HEK293 (cell line): Measurements from ENCODE around the gene C6orf89.

ENCODE experiments used
- CTCF ChIA-PET: fragments of 350-600 bp; formaldehyde crosslinking; extraction: SDS; loops from one replicate; lab custom pipeline; 2021; ENCODE audit warnings: antibody characterized with exemption; lab: Yijun Ruan, JAX
- POLR2A ChIA-PET: fragments of 300-600 bp; formaldehyde crosslinking; extraction: SDS; loops from one replicate; lab custom pipeline; 2020; ENCODE audit warnings: antibody characterized with exemption, inconsistent platforms; lab: Yijun Ruan, JAX
- H3K27ac ChIP-seq: fragments of 200-500 bp; sonication (Bioruptor generic); 2 replicates; pipeline ENCODE4 v1.5.1; 2014; ENCODE audit warnings: low read depth, low read length, control low read depth, inconsistent platforms; ENCODE audit errors: extremely low read depth
- H3K36me3 ChIP-seq, 2 experiments: fragments of 200-500 bp in 1 of 2; sonication (Bioruptor generic) in 1 of 2; 1 replicate in 1 of 2; 2 replicates in 1 of 2; pipeline ENCODE4 v1.5.1; 2014 to 2017; ENCODE audit warnings: inconsistent platforms in 2 of 2, low read length in 2 of 2; ENCODE audit not compliant: control insufficient read depth in 2 of 2, insufficient read depth in 1 of 2
- H3K4me1 ChIP-seq: fragments of 200-500 bp; sonication (Bioruptor generic); 2 replicates; pipeline ENCODE4 v1.5.1; 2014; ENCODE audit warnings: mild to moderate bottlenecking, low read length, inconsistent platforms; ENCODE audit not compliant: control insufficient read depth, insufficient read depth
- H3K4me3 ChIP-seq: 2 replicates; pipeline ENCODE4 v1.5.1; 2011; ENCODE audit warnings: low read depth, mild to moderate bottlenecking, control low read depth, low read length, moderate library complexity
- H3K9me3 ChIP-seq: fragments of 200-500 bp; sonication (Bioruptor generic); 2 replicates; pipeline ENCODE4 v1.5.1; 2014; ENCODE audit warnings: low read depth, low read length, inconsistent platforms; ENCODE audit not compliant: control insufficient read depth, insufficient read depth
- BCL11A ChIP-seq: fragments of 450-650 bp; formaldehyde crosslinking; IDR thresholded peaks from 2 replicates; pipeline ENCODE4 v1.5.1; 2016; ENCODE audit warnings: low read depth, missing biosample characterization, missing genetic modification characterization
- HOXA7 ChIP-seq: sonication (generic); formaldehyde crosslinking; IDR thresholded peaks from 2 replicates; pipeline ENCODE4 v1.8.1; 2022; ENCODE audit warnings: missing genetic modification reagents, borderline replicate concordance
- MEIS1 ChIP-seq: sonication (generic); formaldehyde crosslinking; IDR thresholded peaks from 2 replicates; pipeline ENCODE4 v1.8.1; 2022; ENCODE audit warnings: missing genetic modification reagents, mild to moderate bottlenecking, borderline replicate concordance
- ZNF121 ChIP-seq: fragments of 450-650 bp; formaldehyde crosslinking; IDR thresholded peaks from 2 replicates; pipeline ENCODE4 v1.5.1; 2016; ENCODE audit warnings: missing biosample characterization, missing genetic modification characterization
- ZNF16 ChIP-seq: fragments of 450-650 bp; formaldehyde crosslinking; IDR thresholded peaks from 2 replicates; pipeline ENCODE4 v1.5.1; 2016; ENCODE audit warnings: low read depth, missing biosample characterization, missing genetic modification characterization
- ZNF292 ChIP-seq: fragments of 450-650 bp; formaldehyde crosslinking; IDR thresholded peaks from 2 replicates; pipeline ENCODE4 v1.5.1; 2016; ENCODE audit warnings: low read depth, missing biosample characterization, missing genetic modification characterization, borderline replicate concordance
- ZNF529 ChIP-seq: fragments of 450-650 bp; formaldehyde crosslinking; IDR thresholded peaks from 2 replicates; pipeline ENCODE4 v1.5.1; 2017; ENCODE audit warnings: missing genetic modification characterization, missing biosample characterization; ENCODE audit not compliant: insufficient replicate concordance
- ZNF624 ChIP-seq: fragments of 450-650 bp; formaldehyde crosslinking; IDR thresholded peaks from 2 replicates; pipeline ENCODE4 v1.5.1; 2017; ENCODE audit warnings: missing biosample characterization, missing genetic modification characterization
- ZNF701 ChIP-seq: fragments of 450-650 bp; formaldehyde crosslinking; IDR thresholded peaks from 2 replicates; pipeline ENCODE4 v1.5.1; 2016; ENCODE audit warnings: missing biosample characterization, missing genetic modification characterization
- TF ChIP-seq, protein P1 (sequence below): fragments of 450-650 bp; formaldehyde crosslinking; IDR thresholded peaks from 2 replicates; pipeline ENCODE4 v1.5.1; 2016; ENCODE audit warnings: missing biosample characterization, missing genetic modification characterization
- TF ChIP-seq, protein P2 (sequence below): fragments of 450-650 bp; formaldehyde crosslinking; IDR thresholded peaks from 2 replicates; pipeline ENCODE4 v1.5.1; 2016; ENCODE audit warnings: missing biosample characterization, missing genetic modification characterization
- TF ChIP-seq, protein P3 (sequence below): fragments of 450-650 bp; formaldehyde crosslinking; IDR thresholded peaks from 2 replicates; pipeline ENCODE4 v1.5.0; 2017; ENCODE audit warnings: missing biosample characterization, missing genetic modification characterization, borderline replicate concordance
- TF ChIP-seq, protein P4 (sequence below): fragments of 450-650 bp; formaldehyde crosslinking; IDR thresholded peaks from 2 replicates; pipeline ENCODE4 v1.5.1; 2016; ENCODE audit warnings: missing biosample characterization, missing genetic modification characterization
- TF ChIP-seq, protein P5 (sequence below): fragments of 450-650 bp; formaldehyde crosslinking; IDR thresholded peaks from 2 replicates; pipeline ENCODE4 v1.5.1; 2017; ENCODE audit warnings: missing biosample characterization, missing genetic modification characterization

The C6orf89 gene

DNA sequence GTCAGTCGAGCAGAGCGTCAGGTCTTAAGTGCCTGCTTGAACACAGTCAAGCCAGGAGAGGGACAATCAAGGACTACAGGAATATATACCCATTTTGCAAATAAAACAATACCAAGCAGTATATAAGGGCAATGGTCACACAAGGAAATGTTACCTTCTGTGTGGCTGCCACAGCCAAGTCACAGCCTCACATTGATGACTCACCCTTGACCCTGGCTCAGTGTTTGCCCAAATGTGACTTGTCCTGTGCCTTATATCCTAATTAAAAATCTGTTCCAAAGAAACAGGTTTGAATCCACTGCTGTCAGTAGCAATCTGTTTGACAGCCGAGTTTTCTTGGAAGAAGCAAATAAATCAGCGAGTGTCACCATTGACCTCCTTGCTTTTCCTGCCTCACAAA is 34.3 kb downstream of the C6orf89 start:
- no peak overlapping the region for H3K27ac ChIP-seq
- no peaks in the 10 kb centered on the region for H3K4me1 ChIP-seq
- CTCF ChIA-PET, result no interaction called here

DNA sequence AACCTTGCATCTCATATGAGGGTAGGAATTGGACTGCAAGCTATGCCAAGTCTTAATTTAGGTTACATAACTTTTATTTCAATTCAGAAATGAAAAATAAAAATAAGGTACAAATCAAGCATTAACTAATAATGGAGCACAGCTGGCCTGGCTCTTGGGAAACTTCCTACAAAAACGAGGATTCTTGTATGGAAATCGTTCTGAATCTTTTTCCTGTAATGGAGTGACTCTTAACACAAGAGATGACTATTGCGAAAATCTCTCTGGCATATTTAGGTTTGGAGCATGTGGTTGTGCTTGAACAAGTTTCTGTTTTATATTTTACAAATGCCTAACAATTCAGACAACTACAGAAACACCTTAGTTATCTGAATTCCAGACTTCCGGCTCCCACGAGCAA is 34.8 kb downstream of the C6orf89 start:
- TF ChIP-seq ZNF121 (no peak), HOXA7 (CRISPR knock-in tag) (no peak)
- ChIA-PET POLR2A (no interaction called here), CTCF (no interaction called here)
- no peak overlapping the region for H3K27ac ChIP-seq
- H3K36me3 ChIP-seq, result peaks cover 0 to 86% of the 10 kb centered on the region in 2 experiments; a peak in 2 of 3 replicates
- H3K4me3 ChIP-seq, result no peak overlapping the region
- no peaks in the 10 kb centered on the region for H3K4me1 ChIP-seq
- no peaks in the 10 kb centered on the region for H3K9me3 ChIP-seq

More for the DNA sequence above, 34.3 kb downstream of the C6orf89 start:
- peaks cover 0 to 84% of the 10 kb centered on the region in 2 experiments; a peak in 2 of 3 replicates for H3K36me3 ChIP-seq
- TF ChIP-seq, protein P1, sequence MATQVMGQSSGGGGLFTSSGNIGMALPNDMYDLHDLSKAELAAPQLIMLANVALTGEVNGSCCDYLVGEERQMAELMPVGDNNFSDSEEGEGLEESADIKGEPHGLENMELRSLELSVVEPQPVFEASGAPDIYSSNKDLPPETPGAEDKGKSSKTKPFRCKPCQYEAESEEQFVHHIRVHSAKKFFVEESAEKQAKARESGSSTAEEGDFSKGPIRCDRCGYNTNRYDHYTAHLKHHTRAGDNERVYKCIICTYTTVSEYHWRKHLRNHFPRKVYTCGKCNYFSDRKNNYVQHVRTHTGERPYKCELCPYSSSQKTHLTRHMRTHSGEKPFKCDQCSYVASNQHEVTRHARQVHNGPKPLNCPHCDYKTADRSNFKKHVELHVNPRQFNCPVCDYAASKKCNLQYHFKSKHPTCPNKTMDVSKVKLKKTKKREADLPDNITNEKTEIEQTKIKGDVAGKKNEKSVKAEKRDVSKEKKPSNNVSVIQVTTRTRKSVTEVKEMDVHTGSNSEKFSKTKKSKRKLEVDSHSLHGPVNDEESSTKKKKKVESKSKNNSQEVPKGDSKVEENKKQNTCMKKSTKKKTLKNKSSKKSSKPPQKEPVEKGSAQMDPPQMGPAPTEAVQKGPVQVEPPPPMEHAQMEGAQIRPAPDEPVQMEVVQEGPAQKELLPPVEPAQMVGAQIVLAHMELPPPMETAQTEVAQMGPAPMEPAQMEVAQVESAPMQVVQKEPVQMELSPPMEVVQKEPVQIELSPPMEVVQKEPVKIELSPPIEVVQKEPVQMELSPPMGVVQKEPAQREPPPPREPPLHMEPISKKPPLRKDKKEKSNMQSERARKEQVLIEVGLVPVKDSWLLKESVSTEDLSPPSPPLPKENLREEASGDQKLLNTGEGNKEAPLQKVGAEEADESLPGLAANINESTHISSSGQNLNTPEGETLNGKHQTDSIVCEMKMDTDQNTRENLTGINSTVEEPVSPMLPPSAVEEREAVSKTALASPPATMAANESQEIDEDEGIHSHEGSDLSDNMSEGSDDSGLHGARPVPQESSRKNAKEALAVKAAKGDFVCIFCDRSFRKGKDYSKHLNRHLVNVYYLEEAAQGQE (tag by site-specific recombination), result no peak
- TF ChIP-seq ZNF529 (tag by site-specific recombination) (no peak), ZNF701 (tag by site-specific recombination) (no peak), ZNF16 (tag by site-specific recombination) (no peak), ZNF292 (tag by site-specific recombination) (no peak), MEIS1 (no peak), ZNF624 (no peak), BCL11A (tag by site-specific recombination) (no peak)
- TF ChIP-seq, protein P2, sequence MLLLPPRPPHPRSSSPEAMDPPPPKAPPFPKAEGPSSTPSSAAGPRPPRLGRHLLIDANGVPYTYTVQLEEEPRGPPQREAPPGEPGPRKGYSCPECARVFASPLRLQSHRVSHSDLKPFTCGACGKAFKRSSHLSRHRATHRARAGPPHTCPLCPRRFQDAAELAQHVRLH (tag by site-specific recombination), result no peak
- TF ChIP-seq, protein P3, sequence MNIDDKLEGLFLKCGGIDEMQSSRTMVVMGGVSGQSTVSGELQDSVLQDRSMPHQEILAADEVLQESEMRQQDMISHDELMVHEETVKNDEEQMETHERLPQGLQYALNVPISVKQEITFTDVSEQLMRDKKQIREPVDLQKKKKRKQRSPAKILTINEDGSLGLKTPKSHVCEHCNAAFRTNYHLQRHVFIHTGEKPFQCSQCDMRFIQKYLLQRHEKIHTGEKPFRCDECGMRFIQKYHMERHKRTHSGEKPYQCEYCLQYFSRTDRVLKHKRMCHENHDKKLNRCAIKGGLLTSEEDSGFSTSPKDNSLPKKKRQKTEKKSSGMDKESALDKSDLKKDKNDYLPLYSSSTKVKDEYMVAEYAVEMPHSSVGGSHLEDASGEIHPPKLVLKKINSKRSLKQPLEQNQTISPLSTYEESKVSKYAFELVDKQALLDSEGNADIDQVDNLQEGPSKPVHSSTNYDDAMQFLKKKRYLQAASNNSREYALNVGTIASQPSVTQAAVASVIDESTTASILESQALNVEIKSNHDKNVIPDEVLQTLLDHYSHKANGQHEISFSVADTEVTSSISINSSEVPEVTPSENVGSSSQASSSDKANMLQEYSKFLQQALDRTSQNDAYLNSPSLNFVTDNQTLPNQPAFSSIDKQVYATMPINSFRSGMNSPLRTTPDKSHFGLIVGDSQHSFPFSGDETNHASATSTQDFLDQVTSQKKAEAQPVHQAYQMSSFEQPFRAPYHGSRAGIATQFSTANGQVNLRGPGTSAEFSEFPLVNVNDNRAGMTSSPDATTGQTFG, result no peak
- TF ChIP-seq, all 188 proteins: peak for 0
- Histone ChIP-seq H3K4me3 (no peak overlapping the region), H3K9me3 (no peaks in the 10 kb centered on the region)
- POLR2A ChIA-PET, result no interaction called here

DNA sequence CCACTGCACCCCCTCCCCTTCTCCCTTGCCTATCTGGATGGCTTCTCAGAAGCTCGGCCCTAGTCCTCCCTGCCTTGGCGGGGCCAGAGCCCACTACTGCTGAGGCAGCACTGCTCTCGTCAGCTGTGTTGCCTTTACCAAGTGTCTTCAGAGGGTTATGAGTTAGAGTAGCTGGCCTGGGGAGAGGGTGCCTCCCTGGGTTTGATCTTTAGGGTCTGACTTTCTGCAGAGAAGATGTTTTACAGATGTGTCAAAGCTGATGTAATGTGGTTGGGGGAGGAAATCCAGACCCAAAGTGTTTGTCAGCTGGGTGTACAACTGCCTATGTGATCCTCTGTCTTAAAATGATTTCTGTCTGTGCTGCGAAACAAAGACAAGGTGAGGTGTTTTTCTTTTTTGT is 38.4 kb downstream of the C6orf89 start:
- Histone ChIP-seq H3K9me3 (no peaks in the 10 kb centered on the region), H3K4me1 (no peaks in the 10 kb centered on the region), H3K4me3 (no peak overlapping the region), H3K27ac (no peak overlapping the region), H3K36me3 (peaks cover 0 to 53% of the 10 kb centered on the region in 2 experiments; a peak in 1 of 3 replicates)
- CTCF ChIA-PET, result interaction anchor here (0.6 to 2.5 kb wide), 4 partner anchors 10 to 158 kb away, joined by 3 to 7 read pairs (median 4); no protein-coding TSS in a partner anchor
- POLR2A ChIA-PET, result interaction anchor here (0.6 kb wide), 1 partner anchor 61 kb away, joined by 4 read pairs; no protein-coding TSS in a partner anchor
- TF ChIP-seq, protein P4, sequence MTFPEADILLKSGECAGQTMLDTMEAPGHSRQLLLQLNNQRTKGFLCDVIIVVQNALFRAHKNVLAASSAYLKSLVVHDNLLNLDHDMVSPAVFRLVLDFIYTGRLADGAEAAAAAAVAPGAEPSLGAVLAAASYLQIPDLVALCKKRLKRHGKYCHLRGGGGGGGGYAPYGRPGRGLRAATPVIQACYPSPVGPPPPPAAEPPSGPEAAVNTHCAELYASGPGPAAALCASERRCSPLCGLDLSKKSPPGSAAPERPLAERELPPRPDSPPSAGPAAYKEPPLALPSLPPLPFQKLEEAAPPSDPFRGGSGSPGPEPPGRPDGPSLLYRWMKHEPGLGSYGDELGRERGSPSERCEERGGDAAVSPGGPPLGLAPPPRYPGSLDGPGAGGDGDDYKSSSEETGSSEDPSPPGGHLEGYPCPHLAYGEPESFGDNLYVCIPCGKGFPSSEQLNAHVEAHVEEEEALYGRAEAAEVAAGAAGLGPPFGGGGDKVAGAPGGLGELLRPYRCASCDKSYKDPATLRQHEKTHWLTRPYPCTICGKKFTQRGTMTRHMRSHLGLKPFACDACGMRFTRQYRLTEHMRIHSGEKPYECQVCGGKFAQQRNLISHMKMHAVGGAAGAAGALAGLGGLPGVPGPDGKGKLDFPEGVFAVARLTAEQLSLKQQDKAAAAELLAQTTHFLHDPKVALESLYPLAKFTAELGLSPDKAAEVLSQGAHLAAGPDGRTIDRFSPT (tag by site-specific recombination), result no peak
- TF ChIP-seq, protein P1 (tag by site-specific recombination), result no peak
- TF ChIP-seq, protein P5, sequence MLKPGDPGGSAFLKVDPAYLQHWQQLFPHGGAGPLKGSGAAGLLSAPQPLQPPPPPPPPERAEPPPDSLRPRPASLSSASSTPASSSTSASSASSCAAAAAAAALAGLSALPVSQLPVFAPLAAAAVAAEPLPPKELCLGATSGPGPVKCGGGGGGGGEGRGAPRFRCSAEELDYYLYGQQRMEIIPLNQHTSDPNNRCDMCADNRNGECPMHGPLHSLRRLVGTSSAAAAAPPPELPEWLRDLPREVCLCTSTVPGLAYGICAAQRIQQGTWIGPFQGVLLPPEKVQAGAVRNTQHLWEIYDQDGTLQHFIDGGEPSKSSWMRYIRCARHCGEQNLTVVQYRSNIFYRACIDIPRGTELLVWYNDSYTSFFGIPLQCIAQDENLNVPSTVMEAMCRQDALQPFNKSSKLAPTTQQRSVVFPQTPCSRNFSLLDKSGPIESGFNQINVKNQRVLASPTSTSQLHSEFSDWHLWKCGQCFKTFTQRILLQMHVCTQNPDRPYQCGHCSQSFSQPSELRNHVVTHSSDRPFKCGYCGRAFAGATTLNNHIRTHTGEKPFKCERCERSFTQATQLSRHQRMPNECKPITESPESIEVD, result no peak
